Smooth muscle cell (in vitro differentiated cells): ENCODE data around the gene OR7G2. TPM values are rescaled to one million over a fixed set of nuclear protein-coding genes. Genes with fewer than 3 reads are reported as not detected.
"Not testable (repeated sequence)": the region's sequence is repeated elsewhere in the genome, so short reads cannot be mapped to it uniquely, and the experiment has no call there.

ENCODE experiments used
- DNase-seq: peaks from one replicate; lab custom pipeline; 2025; ENCODE audit not compliant: unreplicated experiment; lab: John Stamatoyannopoulos, UW
- H2AFZ ChIP-seq: fragments of 200-600 bp; sonication (generic); 2 replicates; pipeline ENCODE4 v1.6.0; 2016; ENCODE audit warnings: antibody characterized with exemption, low read depth, mild to moderate bottlenecking
- H3F3A ChIP-seq: fragments of 200-600 bp; sonication (generic); 2 replicates; pipeline ENCODE4 v1.6.0; 2017; ENCODE audit warnings: antibody characterized with exemption, low read depth
- H3K27ac ChIP-seq: fragments of 200-600 bp; sonication (generic); 2 replicates; pipeline ENCODE4 v1.5.1; 2016; ENCODE audit warnings: low read depth, mild to moderate bottlenecking
- H3K27me3 ChIP-seq: fragments of 200-600 bp; sonication (generic); 2 replicates; pipeline ENCODE4 v1.6.1; 2016; ENCODE audit warnings: low read depth, mild to moderate bottlenecking
- H3K36me3 ChIP-seq: fragments of 200-600 bp; sonication (generic); 2 replicates; pipeline ENCODE4 v1.5.1; 2016; ENCODE audit warnings: low read depth
- H3K4me1 ChIP-seq: fragments of 200-600 bp; sonication (generic); 2 replicates; pipeline ENCODE4 v1.5.1; 2016; ENCODE audit warnings: low read depth
- H3K4me2 ChIP-seq: fragments of 200-600 bp; sonication (generic); 2 replicates; pipeline ENCODE4 v1.6.0; 2016; ENCODE audit warnings: mild to moderate bottlenecking
- H3K4me3 ChIP-seq: fragments of 200-600 bp; sonication (generic); 2 replicates; pipeline ENCODE4 v1.5.1; 2016; ENCODE audit warnings: mild to moderate bottlenecking
- H3K79me2 ChIP-seq: fragments of 200-600 bp; sonication (generic); 2 replicates; pipeline ENCODE4 v1.6.0; 2016; ENCODE audit warnings: low read depth, mild to moderate bottlenecking
- H3K9ac ChIP-seq: fragments of 200-600 bp; sonication (generic); 2 replicates; pipeline ENCODE4 v1.6.0; 2016; ENCODE audit warnings: low read depth
- H3K9me3 ChIP-seq: fragments of 200-600 bp; sonication (generic); replicated peaks from 2 replicates; pipeline ENCODE4 v1.5.1; 2016; ENCODE audit warnings: low read depth
- H4K20me1 ChIP-seq: fragments of 200-600 bp; sonication (generic); 2 replicates; pipeline ENCODE4 v1.6.0; 2016; ENCODE audit warnings: low read depth
- WGBS: methylation state at CpG from one replicate; pipeline ENCODE4 v1.1.7; 2016; ENCODE audit warnings: low lambda C conversion rate; 5-methylcytosine and 5-hydroxymethylcytosine counted together
- polyA plus RNA-seq: library from polyadenylated mRNA; unstranded; fragments of >200 nt; fragmentation: Nextera tagmentation; extraction: Ambion mirVana; gene quantifications from 2 replicates; pipeline ENCODE4 v1.2.1, GENCODE V29; 2016
- total RNA-seq: library from RNA; depleted of rRNA; stranded (reverse); fragments of >200 nt; gene quantifications from 2 replicates; pipeline ENCODE4 v1.2.3, GENCODE V29; 2014
- TF ChIP-seq, protein P1 (sequence below): fragments of 200-600 bp; sonication (generic); IDR thresholded peaks from 2 replicates; pipeline ENCODE4 v1.5.1; 2017; ENCODE audit warnings: borderline replicate concordance, mild to moderate bottlenecking, antibody characterized with exemption; ENCODE audit not compliant: insufficient read depth, poor library complexity, severe bottlenecking

OR7G2 gene
- total and polyA plus RNA-seq, 2 experiments from 2014 or later, result not detected

DNA sequence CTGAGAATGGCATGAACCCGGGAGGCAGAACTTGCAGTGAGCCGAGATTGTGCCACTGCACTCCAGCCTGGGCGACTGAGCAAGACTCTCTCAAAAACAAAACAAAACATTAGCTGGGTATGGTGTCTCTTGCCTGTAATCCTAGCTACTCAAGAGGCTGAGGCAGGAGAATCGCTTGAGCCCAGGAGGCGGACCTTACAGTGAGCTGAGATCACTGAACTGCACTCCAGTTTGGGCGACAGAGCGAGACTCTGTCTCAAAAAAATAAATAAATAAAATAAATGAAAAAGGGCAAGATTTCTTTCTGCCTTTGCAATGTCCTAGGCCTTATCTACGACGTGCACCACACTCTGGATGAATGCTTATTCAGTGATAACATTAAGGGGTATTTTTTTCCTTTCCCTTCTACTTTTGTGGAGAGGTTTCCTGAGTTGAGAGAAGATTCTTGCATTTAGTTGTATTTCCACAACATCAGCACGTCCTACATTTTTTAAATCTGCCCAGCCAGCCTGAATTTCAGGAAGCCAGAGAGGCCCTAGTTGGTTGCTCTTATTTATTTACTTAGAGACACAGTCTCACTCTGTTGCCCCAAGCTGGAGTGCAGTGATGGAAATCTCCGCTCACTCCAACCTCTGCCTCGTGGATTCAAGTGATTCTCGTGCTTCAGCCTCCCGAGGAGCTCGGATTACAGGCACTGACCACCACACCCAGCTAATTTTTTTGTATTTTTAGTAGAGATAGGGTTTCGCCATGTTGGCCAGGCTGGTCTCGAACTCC, 46.5 kb downstream of the OR7G2 start:
- TF ChIP-seq, protein P1, sequence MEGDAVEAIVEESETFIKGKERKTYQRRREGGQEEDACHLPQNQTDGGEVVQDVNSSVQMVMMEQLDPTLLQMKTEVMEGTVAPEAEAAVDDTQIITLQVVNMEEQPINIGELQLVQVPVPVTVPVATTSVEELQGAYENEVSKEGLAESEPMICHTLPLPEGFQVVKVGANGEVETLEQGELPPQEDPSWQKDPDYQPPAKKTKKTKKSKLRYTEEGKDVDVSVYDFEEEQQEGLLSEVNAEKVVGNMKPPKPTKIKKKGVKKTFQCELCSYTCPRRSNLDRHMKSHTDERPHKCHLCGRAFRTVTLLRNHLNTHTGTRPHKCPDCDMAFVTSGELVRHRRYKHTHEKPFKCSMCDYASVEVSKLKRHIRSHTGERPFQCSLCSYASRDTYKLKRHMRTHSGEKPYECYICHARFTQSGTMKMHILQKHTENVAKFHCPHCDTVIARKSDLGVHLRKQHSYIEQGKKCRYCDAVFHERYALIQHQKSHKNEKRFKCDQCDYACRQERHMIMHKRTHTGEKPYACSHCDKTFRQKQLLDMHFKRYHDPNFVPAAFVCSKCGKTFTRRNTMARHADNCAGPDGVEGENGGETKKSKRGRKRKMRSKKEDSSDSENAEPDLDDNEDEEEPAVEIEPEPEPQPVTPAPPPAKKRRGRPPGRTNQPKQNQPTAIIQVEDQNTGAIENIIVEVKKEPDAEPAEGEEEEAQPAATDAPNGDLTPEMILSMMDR, result no peak
- WGBS, result 69% methylated on average over 17 of the region's 17 CpGs
- H3K9ac ChIP-seq, result no peak overlapping the region
- peaks cover under 1% of the 10 kb centered on the region for H3K4me1 ChIP-seq
- no peak overlapping the region for H3K27ac ChIP-seq
- DNase-seq, result no peak
- H3K36me3 ChIP-seq, result no peaks in the 10 kb centered on the region
- no peak overlapping the region for H3K4me2 ChIP-seq
- no peak overlapping the region for H3K4me3 ChIP-seq
- H3K9me3 ChIP-seq, result no peaks in the 10 kb centered on the region
- no peaks in the 10 kb centered on the region for H3K79me2 ChIP-seq
- no peaks in the 10 kb centered on the region for H4K20me1 ChIP-seq
- H3K27me3 ChIP-seq, result no peaks in the 10 kb centered on the region
- no peak overlapping the region for H2AFZ ChIP-seq
- H3F3A ChIP-seq, result no peaks in the 10 kb centered on the region

DNA sequence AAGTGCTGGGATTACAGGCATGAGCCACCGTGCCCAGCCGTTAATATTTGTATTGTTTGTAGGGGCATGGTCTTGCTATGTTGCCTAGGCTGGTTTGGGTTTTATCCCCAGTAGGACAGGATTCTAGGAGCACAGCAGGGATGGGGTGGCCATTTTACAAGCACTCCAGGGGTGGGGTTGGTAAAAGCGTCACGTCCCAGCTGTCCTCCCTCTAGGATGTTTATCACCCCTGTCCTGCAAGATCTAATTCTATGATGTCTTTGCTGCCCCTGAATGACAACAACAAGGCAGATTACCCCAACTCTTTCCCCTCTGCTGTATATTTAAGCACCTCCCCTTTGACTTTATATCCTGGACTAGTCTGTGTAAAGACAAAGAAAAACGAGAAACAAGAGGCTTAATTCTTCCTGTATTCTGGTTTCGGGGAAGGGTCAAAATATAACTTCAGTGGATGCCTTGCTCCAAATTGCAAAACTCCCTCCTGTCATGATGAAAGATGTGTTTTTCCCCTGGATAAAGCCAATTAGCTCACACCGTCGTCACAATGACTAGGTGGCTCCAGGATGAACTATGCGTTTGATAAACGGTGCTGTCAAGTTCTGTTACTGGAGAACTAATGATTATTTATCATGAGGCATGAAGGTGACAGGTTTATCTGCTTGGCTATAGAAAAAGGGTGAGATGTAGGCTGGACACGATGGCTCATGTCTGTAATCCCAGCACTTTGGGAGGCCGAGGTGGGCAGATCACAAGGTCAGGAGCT, 48.2 kb downstream of the OR7G2 start:
- H3K27ac ChIP-seq, result no peak overlapping the region
- H3K4me2 ChIP-seq, result no peak overlapping the region
- H3K4me3 ChIP-seq, result no peak overlapping the region
- no peak overlapping the region for H3K9ac ChIP-seq
- peaks cover 6% of the 10 kb centered on the region for H3K4me1 ChIP-seq
- no peak overlapping the region for H2AFZ ChIP-seq
- no peaks in the 10 kb centered on the region for H3K27me3 ChIP-seq
- DNase-seq, result no peak
- TF ChIP-seq, protein P1, result no peak
- H4K20me1 ChIP-seq, result no peaks in the 10 kb centered on the region
- H3F3A ChIP-seq, result no peaks in the 10 kb centered on the region
- H3K79me2 ChIP-seq, result no peaks in the 10 kb centered on the region
- no peaks in the 10 kb centered on the region for H3K9me3 ChIP-seq
- no peaks in the 10 kb centered on the region for H3K36me3 ChIP-seq
- WGBS, result 69% methylated on average over 12 of the region's 12 CpGs

DNA sequence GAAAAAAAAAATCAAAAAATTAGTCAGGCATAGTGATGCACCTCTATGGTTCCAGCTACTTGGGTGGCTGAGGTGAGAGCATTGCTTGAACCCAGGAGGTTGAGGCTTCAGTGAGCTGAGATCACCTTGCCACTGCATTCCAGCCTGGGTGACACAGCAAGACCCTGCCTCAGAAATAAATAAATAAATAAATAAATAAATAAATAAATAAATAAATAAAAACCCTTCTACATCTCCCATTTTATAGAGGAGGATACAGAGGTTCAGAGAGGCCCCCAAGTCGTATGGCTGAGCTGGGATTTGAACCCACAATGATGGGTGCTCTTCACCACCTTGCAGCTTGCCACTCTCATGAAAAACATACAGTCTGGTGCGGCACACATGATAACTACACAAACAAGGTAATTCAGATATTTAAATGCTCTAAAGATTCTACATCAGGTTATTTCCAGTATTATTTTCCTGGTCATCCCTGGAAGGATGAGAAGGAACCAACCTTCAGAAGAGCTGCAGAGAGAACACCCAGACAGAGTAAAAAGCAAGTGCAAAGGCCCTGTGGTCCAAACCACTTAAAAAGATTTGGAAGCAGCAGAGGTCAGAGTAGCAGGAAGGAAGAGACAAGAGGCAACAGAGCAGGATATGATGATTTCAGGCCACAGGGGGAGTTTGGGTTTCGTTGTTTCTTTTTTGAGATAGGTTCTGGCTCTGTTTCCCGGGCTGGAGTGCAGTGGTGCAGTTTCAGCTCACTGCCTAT, 49.6 kb downstream of the OR7G2 start:
- Histone ChIP-seq H3K36me3 (no peaks in the 10 kb centered on the region), H3K4me1 (peaks cover 6% of the 10 kb centered on the region)
- WGBS, result 86% methylated on average over 4 of the region's 4 CpGs

DNA sequence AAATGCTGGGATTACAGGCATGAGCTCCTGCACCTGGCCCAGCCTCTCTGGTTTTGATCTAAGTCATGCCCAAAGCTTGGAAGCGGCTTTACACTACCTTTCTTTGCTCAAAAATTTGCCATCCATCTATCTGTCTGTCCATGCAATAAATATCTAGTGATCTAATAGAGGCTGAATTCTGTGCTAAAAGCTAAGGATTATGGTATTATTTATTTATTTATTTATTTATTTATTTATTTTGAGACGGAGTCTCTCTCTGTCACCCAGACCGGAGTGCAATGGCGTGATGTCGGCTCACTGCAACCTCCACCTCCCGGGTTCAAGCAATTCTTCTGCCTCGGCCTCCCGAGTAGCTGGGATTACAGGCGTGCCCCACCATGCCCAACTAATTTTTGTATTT, 51.1 kb downstream of the OR7G2 start:
- not testable (repeated sequence) for H3K27me3 ChIP-seq, H3K4me3 ChIP-seq, H2AFZ ChIP-seq, H4K20me1 ChIP-seq, H3K9me3 ChIP-seq, DNase-seq, H3K27ac ChIP-seq, H3K4me2 ChIP-seq, H3K36me3 ChIP-seq, H3K9ac ChIP-seq, H3K79me2 ChIP-seq, H3F3A ChIP-seq, H3K4me1 ChIP-seq
- 98% methylated on average over 9 of the region's 9 CpGs for WGBS

More for the DNA sequence above, 49.6 kb downstream of the OR7G2 start:
- no peak for DNase-seq
- H4K20me1 ChIP-seq, result no peaks in the 10 kb centered on the region
- H3K4me2 ChIP-seq, result no peak overlapping the region
- H3K9me3 ChIP-seq, result no peaks in the 10 kb centered on the region
- H3K27me3 ChIP-seq, result no peaks in the 10 kb centered on the region
- TF ChIP-seq, protein P1, result no peak
- H3K9ac ChIP-seq, result no peak overlapping the region
- H3K79me2 ChIP-seq, result no peaks in the 10 kb centered on the region
- H3F3A ChIP-seq, result no peaks in the 10 kb centered on the region
- H3K4me3 ChIP-seq, result no peak overlapping the region
- H2AFZ ChIP-seq, result no peak overlapping the region
- H3K27ac ChIP-seq, result no peak overlapping the region
